DOHH2 (cell line): ENCODE data around the gene PAQR6.

Source experiments
- EZH2phosphoT487 ChIP-seq: fragments of 200-600 bp; sonication (generic); IDR thresholded peaks from 2 replicates; pipeline ENCODE4 v1.6.1; 2017; ENCODE audit warnings: borderline replicate concordance, mild to moderate bottlenecking, antibody characterized with exemption, low read length, moderate library complexity, mixed read lengths
- TF ChIP-seq, protein P1 (sequence below): fragments of 200-600 bp; sonication (generic); IDR thresholded peaks from one replicate; pipeline ENCODE4 v1.5.1; 2014; ENCODE audit warnings: antibody characterized with exemption, mild to moderate bottlenecking, low read depth, low read length; ENCODE audit not compliant: poor library complexity, severe bottlenecking

- TF ChIP-seq, protein P1, sequence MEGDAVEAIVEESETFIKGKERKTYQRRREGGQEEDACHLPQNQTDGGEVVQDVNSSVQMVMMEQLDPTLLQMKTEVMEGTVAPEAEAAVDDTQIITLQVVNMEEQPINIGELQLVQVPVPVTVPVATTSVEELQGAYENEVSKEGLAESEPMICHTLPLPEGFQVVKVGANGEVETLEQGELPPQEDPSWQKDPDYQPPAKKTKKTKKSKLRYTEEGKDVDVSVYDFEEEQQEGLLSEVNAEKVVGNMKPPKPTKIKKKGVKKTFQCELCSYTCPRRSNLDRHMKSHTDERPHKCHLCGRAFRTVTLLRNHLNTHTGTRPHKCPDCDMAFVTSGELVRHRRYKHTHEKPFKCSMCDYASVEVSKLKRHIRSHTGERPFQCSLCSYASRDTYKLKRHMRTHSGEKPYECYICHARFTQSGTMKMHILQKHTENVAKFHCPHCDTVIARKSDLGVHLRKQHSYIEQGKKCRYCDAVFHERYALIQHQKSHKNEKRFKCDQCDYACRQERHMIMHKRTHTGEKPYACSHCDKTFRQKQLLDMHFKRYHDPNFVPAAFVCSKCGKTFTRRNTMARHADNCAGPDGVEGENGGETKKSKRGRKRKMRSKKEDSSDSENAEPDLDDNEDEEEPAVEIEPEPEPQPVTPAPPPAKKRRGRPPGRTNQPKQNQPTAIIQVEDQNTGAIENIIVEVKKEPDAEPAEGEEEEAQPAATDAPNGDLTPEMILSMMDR, result no peak
- no peak for TF ChIP-seq EZH2phosphoT487
These were observed 44.5 kb downstream of the PAQR6 start for GRCh38 chr1:156203331-156203730.
